Anterior cingulate cortex (tissue), 58 donors: ENCODE results near the gene RMC1.
A peak's percentile ranks its signal among the peaks of the same experiment; 100 is the strongest.
"Not testable (repeated sequence)": the region's sequence is repeated elsewhere in the genome, so short reads cannot be mapped to it uniquely, and the experiment has no call there.

Experiments
- DNase-seq, 58 donors: peaks; one replicate each; lab custom pipeline; 2025; lab: John Stamatoyannopoulos, UW

RMC1 gene

GRCh38 chr18:23495723-23496440 is 7.4 kb upstream of the RMC1 start:
- no peak for DNase-seq

- DNase-seq, result no peak
Measured at GRCh38 chr18:23498117-23498516, 5.2 kb upstream of the RMC1 start.

- peak in 48 of 58 donors; percentile 7 to 81 (median 42) for DNase-seq
Measured at GRCh38 chr18:23498877-23499276, 4.4 kb upstream of the RMC1 start.

- DNase-seq, result peak in 1 of 58 donors; percentile 19
Measured at GRCh38 chr18:23499291-23499781, 4.0 kb upstream of the RMC1 start.

GRCh38 chr18:23501626-23502025 is 1.7 kb upstream of the RMC1 start:
- no peak for DNase-seq

GRCh38 chr18:23502516-23503037 is 734 bp upstream of the RMC1 start:
- DNase-seq, result no peak

- DNase-seq, result no peak
Measured at GRCh38 chr18:23503963-23504344, 643 bp downstream of the RMC1 start.

GRCh38 chr18:23504720-23505119 is 1.4 kb downstream of the RMC1 start:
- DNase-seq, result no peak

GRCh38 chr18:23506393-23506792 is 3.1 kb downstream of the RMC1 start:
- DNase-seq, result peak in 2 of 58 donors; percentile 7 to 17

- DNase-seq, result not testable (repeated sequence)
Measured at GRCh38 chr18:23510923-23511322, 7.6 kb downstream of the RMC1 start.

GRCh38 chr18:23512216-23512615 is 8.9 kb downstream of the RMC1 start:
- DNase-seq, result not testable (repeated sequence)

- DNase-seq, result no peak
Measured at GRCh38 chr18:23512641-23513040, 9.3 kb downstream of the RMC1 start.

- peak in 54 of 58 donors; percentile 2 to 89 (median 68) for DNase-seq
Measured at GRCh38 chr18:23515911-23516546, 12.7 kb downstream of the RMC1 start.

- DNase-seq, result no peak
Measured at GRCh38 chr18:23519734-23520133, 16.4 kb downstream of the RMC1 start.

GRCh38 chr18:23521271-23521670 is 18.0 kb downstream of the RMC1 start:
- DNase-seq, result no peak

- peak in 6 of 58 donors; percentile 17 to 48 (median 27) for DNase-seq
Measured at GRCh38 chr18:23521907-23522306, 18.6 kb downstream of the RMC1 start.

- DNase-seq, result no peak
Measured at GRCh38 chr18:23523429-23524212, 20.3 kb downstream of the RMC1 start.

GRCh38 chr18:23524213-23524707 is 20.9 kb downstream of the RMC1 start:
- no peak for DNase-seq

- DNase-seq, result no peak
Measured at GRCh38 chr18:23526501-23527063, 23.3 kb downstream of the RMC1 start.
